Neural cell (in vitro differentiated cells): ENCODE results near the gene MOV10L1. TPM values are rescaled to one million over a fixed set of nuclear protein-coding genes. Genes with fewer than 3 reads are reported as not detected.

ENCODE experiments used
- H2AFZ ChIP-seq: fragments of 200-600, 300-800 bp; sonication (generic), shearing (Covaris generic); 2 replicates; pipeline ENCODE4 v1.6.0; 2014; ENCODE audit warnings: low read depth, mild to moderate bottlenecking, antibody characterized with exemption, low read length, moderate library complexity
- H3F3A ChIP-seq: fragments of 200-600 bp; shearing (Covaris generic); 2 replicates; pipeline ENCODE4 v1.6.1; 2016; ENCODE audit warnings: mild to moderate bottlenecking, moderate library complexity, mixed read lengths, antibody characterized with exemption, low read length; ENCODE audit not compliant: insufficient read depth, poor library complexity, severe bottlenecking
- H3K27ac ChIP-seq: fragments of 200-600, 300-800 bp; sonication (generic), shearing (Covaris generic); 2 replicates; pipeline ENCODE4 v1.5.1; 2014; ENCODE audit warnings: mild to moderate bottlenecking, low read length, moderate library complexity
- H3K27me3 ChIP-seq: fragments of 300-800, 200-600 bp; sonication (generic), shearing (Covaris generic); 2 replicates; pipeline ENCODE4 v1.6.0; 2014; ENCODE audit warnings: mild to moderate bottlenecking, low read depth, low read length, moderate library complexity; ENCODE audit not compliant: insufficient read depth
- H3K36me3 ChIP-seq: fragments of 300-800, 200-600 bp; sonication (generic), shearing (Covaris generic); 2 replicates; pipeline ENCODE4 v1.5.1; 2014; ENCODE audit warnings: mild to moderate bottlenecking, antibody characterized with exemption, low read length, moderate library complexity; ENCODE audit not compliant: insufficient read depth
- H3K4me2 ChIP-seq: fragments of 300-800, 200-600 bp; sonication (generic), shearing (Covaris generic); 2 replicates; pipeline ENCODE4 v1.6.0; 2014; ENCODE audit warnings: mild to moderate bottlenecking, low read length
- H3K4me3 ChIP-seq: fragments of 300-800, 200-600 bp; sonication (generic), shearing (Covaris generic); 2 replicates; pipeline ENCODE4 v1.5.1; 2014; ENCODE audit warnings: mild to moderate bottlenecking, low read length, moderate library complexity
- H3K79me2 ChIP-seq: fragments of 200-600 bp; shearing (Covaris generic); replicated peaks from 2 replicates; pipeline ENCODE4 v1.6.0; 2014; ENCODE audit warnings: mild to moderate bottlenecking, low read length, moderate library complexity; ENCODE audit not compliant: insufficient read depth
- H3K9ac ChIP-seq: fragments of 300-800, 200-600 bp; sonication (generic), shearing (Covaris generic); 2 replicates; pipeline ENCODE4 v1.6.1; 2016; ENCODE audit warnings: mild to moderate bottlenecking, low read length, mixed read lengths
- H3K9me2 ChIP-seq: fragments of 200-600 bp; shearing (Covaris generic); 2 replicates; pipeline ENCODE4 v1.6.1; 2016; ENCODE audit warnings: mild to moderate bottlenecking, low read length, mixed read lengths; ENCODE audit not compliant: insufficient read depth
- H3K9me3 ChIP-seq: fragments of 200-600, 300-800 bp; sonication (generic), shearing (Covaris generic); 2 replicates; pipeline ENCODE4 v1.6.1; 2016; ENCODE audit warnings: mild to moderate bottlenecking, mixed run types, low read length, moderate library complexity, mixed read lengths
- H4K20me1 ChIP-seq: fragments of 200-600 bp; shearing (Covaris generic); 2 replicates; pipeline ENCODE4 v1.6.1; 2016; ENCODE audit warnings: mild to moderate bottlenecking, mixed run types; ENCODE audit not compliant: insufficient read depth
- CTCF ChIP-seq: fragments of 450-650 bp; IDR thresholded peaks from 2 replicates; pipeline ENCODE4 v1.5.1; 2014; ENCODE audit warnings: antibody characterized with exemption, mild to moderate bottlenecking, moderate library complexity; ENCODE audit not compliant: poor library complexity, severe bottlenecking
- EP300 ChIP-seq: fragments of 450-650 bp; conservative IDR thresholded peaks from 2 replicates; pipeline ENCODE4 v1.6.1; 2014; ENCODE audit warnings: antibody characterized with exemption, mild to moderate bottlenecking, moderate library complexity; ENCODE audit not compliant: poor library complexity, severe bottlenecking
- EZH2 ChIP-seq: fragments of 200-600, 300-800 bp; shearing (Covaris generic), sonication (generic); IDR thresholded peaks from 2 replicates; pipeline ENCODE4 v1.6.1; 2014; ENCODE audit warnings: antibody characterized with exemption, low read length, borderline replicate concordance, mild to moderate bottlenecking; ENCODE audit not compliant: insufficient read depth, poor library complexity, severe bottlenecking
- MXI1 ChIP-seq: fragments of 450-650 bp; conservative IDR thresholded peaks from 2 replicates; pipeline ENCODE4 v1.6.1; 2014; ENCODE audit warnings: antibody characterized with exemption, mild to moderate bottlenecking; ENCODE audit not compliant: poor library complexity, severe bottlenecking
- POLR2AphosphoS5 ChIP-seq: IDR thresholded peaks from 2 replicates; pipeline ENCODE4 v1.6.1; 2012
- RAD21 ChIP-seq: fragments of 450-650 bp; conservative IDR thresholded peaks from 2 replicates; pipeline ENCODE4 v1.6.1; 2014; ENCODE audit warnings: antibody characterized with exemption, mild to moderate bottlenecking, moderate library complexity
- REST ChIP-seq: IDR thresholded peaks from 2 replicates; pipeline ENCODE4 v1.6.1; 2012; ENCODE audit warnings: borderline replicate concordance
- SMC3 ChIP-seq: fragments of 450-650 bp; conservative IDR thresholded peaks from 2 replicates; pipeline ENCODE4 v1.6.1; 2014; ENCODE audit warnings: antibody characterized with exemption, mild to moderate bottlenecking, moderate library complexity; ENCODE audit not compliant: poor library complexity
- TAF1 ChIP-seq: IDR thresholded peaks from 2 replicates; pipeline ENCODE4 v1.6.1; 2012; ENCODE audit warnings: low read depth
- polyA plus RNA-seq: library from polyadenylated mRNA; depleted of rRNA; stranded (reverse); fragments of >200 nt; gene quantifications from 2 replicates; pipeline ENCODE4 v1.2.3, GENCODE V29; 2014

Gene MOV10L1
- polyA plus RNA-seq, 1 donor from 2014 or later = not detected

GRCh38 chr22:50111056-50111455 is 21.2 kb downstream of the MOV10L1 start:
- Histone ChIP-seq H3K27ac (no peak overlapping the region), H3K27me3 (no peaks in the 10 kb centered on the region), H2AFZ (no peak overlapping the region)

More at GRCh38 chr22:50111056-50111455, 21.2 kb downstream of the MOV10L1 start:
- Histone ChIP-seq H3K36me3 (no peaks in the 10 kb centered on the region), H3K4me2 (no peak overlapping the region), H3F3A (no peaks in the 10 kb centered on the region), H3K9me3 (no peaks in the 10 kb centered on the region), H3K4me3 (no peak overlapping the region), H3K9me2 (no peaks in the 10 kb centered on the region), H3K9ac (no peak overlapping the region), H4K20me1 (no peaks in the 10 kb centered on the region), H3K79me2 (no peaks in the 10 kb centered on the region)
- TF ChIP-seq EZH2 (no peak), MXI1 (no peak), EP300 (no peak), REST (no peak), CTCF (no peak), RAD21 (no peak), SMC3 (no peak), POLR2AphosphoS5 (no peak), TAF1 (no peak)
